Measurements from ENCODE around the gene NAT10.
"Not testable (repeated sequence)": the region's sequence is repeated elsewhere in the genome, so short reads cannot be mapped to it uniquely, and the experiment has no call there.

Gene NAT10

GRCh38 chr11:34168642-34169420 lies 63.4 kb downstream of the NAT10 start:
- no peak for DNase-seq (ENCODE audit: low read depth)

DNA sequence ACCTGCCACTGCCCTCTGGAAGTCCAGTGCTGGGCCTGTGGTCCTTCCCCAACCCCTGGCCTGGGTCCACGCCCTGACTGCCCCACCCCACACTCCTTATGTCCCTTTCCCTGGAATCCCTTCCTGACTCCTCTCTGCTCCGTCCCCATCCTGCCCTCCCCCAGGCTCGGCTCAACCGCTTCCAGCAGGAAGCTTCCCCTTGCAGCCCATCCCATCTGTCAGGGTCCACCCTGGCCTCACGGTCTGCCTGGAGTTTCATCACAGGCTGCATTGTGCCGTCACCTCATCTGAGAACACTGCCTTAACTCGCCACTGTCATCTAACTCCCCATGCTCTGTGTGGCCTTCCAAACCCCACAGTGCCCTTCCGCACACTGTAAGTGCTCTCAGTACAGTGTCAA lies 64.3 kb downstream of the NAT10 start:
- DNase-seq (ENCODE audit: low read depth): no peak

- no peak for DNase-seq (ENCODE audit: low read depth)
These were observed 67.6 kb downstream of the NAT10 start for GRCh38 chr11:34173050-34173449.

DNA sequence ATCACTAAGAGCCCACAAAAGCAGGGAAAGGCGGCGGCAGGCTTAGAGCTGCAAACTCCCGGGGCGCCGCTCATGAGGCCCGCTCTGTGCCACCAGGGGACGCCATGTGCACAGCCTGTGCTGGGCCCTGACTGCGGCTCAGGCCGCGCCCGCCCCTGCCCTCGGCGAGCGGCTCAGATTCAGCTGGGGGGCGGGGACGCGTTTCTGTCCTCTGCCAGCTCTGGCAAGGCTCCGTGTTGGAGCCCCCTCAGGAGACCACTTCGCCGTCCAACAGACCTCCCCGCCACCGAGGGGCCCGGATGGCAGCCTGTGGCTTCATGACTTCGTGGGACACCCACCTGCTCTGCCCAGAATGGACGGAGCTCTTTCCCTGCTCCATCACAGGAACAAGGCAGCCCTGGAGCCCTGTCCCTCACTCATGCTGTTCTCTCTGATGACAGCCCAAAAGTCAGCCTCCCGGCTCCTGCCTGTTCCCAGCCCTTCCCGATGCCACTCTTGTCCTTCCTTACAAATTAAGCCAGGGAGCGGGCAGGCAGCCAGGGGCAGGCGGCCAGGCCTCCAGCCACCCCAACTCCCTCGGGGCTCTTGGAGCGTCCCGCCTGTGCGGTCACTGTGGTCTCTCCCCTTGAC lies 69.1 kb downstream of the NAT10 start:
- DNase-seq (ENCODE audit: low read depth): peak; percentile 28

- DNase-seq (ENCODE audit: low read depth): no peak
These were observed 70.0 kb downstream of the NAT10 start for GRCh38 chr11:34175284-34176019.

DNA sequence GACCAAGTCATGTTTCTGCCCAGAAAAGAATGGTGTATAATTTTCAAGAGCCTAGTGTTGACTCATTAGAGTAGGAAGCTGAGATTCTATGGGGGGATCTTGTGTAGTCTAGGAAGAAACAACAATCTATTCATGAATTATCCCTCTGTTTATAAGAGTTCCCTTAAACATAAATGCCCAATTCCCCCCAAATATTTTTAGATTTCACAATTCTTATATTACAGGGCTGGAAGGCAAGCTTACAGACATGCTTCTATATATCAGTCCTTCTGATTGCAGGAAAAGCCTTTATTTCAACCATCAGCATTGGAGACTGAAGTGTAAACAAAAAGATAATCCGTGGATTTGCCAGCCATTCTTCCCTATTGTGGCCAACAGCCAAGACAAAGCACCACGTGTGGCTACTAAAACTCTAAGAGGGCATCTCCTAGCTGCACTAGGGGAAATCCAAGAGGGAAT lies 71.4 kb downstream of the NAT10 start:
- DNase-seq (ENCODE audit: low read depth): no peak

GRCh38 chr11:34178209-34178821 lies 72.9 kb downstream of the NAT10 start:
- DNase-seq (ENCODE audit: low read depth): no peak

GRCh38 chr11:34179026-34179675 lies 73.7 kb downstream of the NAT10 start:
- DNase-seq (ENCODE audit: low read depth): no peak

GRCh38 chr11:34180040-34180813 lies 74.8 kb downstream of the NAT10 start:
- no peak for DNase-seq (ENCODE audit: low read depth)

GRCh38 chr11:34180814-34181165 lies 75.4 kb downstream of the NAT10 start:
- DNase-seq (ENCODE audit: low read depth): not testable (repeated sequence)

DNA sequence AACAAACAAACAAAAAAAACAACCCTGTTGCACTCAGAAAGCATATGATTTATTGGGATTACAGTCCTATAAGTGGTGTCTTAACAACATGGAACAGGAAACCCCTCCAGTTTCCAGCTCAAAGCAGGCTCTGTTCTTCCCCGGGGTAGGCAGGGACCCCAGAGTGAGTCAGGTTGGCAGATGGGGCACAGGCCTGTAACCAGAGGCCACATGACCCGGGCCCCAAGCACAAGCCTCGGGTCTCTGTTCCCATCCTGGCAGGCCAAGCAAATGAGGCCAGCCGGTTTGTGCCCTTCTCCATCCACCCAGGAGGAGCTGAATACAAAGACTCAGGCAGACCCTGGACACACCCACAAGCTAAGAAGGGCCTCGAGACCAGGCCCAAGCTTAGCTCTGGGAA lies 75.8 kb downstream of the NAT10 start:
- DNase-seq (ENCODE audit: low read depth): no peak

DNA sequence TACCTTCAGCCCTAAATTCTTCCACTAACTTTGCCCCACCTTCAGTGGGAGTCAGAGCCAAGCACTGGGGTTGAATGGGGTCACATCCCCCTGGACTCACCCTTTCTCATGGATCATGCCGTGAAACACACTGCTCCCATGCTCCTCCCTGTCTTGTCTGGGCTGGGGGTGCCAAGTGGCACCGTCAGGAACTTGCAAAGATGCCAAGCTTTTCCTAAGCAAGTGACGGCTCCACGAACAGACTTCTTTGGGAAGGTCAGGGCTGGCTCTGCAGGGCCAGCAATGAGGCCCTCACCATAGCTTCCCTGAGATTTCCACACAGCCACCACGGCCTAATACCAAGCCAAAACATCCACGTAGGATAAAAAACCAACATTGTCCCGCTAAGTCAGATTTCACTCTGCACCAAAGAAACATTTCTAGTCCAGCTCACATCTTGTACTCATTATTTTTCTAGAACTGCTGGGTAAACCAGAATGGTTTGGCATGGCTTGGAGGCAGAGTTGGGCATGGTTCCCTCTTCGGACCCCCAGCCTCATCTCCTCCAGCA lies 76.5 kb downstream of the NAT10 start:
- DNase-seq (ENCODE audit: low read depth): no peak

DNA sequence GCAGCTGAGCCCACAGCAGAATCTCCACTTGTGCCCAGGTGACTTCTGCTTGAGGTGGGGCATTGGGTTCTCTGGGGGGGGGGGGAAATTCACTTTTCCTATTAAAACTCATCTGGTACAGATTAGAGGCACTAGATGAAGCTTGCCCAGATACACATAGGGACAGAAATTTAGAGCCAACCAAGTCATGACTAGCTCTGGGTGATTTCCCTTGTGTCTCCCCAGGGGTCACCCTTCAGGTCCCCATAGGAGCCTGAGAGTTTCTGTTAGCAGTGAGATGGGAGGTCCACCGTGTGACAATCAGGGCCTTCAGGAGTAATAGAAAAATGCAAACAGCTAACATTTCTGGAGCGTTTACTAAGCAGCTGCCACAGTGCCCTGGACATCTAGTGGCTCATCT lies 77.0 kb downstream of the NAT10 start:
- DNase-seq (ENCODE audit: low read depth): no peak

DNA sequence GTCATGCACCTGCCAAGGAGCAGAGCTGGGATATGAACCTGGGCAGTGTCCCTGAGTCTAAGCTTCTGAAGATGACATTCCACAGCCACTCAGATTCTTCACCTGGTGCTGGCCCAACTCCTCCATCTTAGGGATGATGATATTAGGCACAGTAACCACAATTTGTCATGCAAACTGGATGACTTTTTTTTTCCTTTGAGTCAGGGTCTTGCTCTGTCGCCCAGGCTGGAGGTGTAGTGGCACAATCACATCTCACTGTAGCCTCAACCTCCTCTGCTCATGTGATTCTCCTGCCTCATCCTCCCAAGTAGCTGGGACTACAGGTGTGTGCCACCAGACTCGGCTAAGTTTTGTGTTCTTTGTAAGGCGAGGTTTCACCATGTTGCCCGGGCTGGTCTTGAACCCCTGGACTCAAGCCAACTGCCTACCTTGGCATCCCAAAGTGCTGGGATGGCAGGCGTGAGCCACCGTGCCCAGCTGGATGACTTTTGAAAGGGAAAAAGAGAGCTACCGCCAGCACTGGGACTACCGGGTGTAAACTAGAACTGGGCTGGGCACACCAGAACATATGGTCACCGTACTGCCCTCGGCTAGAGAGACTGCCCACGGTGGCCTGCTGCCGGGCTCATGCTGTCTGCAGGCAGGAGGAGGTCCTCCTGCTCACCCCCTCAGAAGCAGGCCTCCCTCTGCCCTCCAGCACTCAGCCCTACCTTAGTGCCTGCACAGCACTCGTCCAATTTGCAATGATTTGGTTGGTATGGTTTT lies 77.7 kb downstream of the NAT10 start:
- no peak for DNase-seq (ENCODE audit: low read depth)

- DNase-seq (ENCODE audit: low read depth): no peak
These were observed 78.5 kb downstream of the NAT10 start for GRCh38 chr11:34183848-34184391.

DNA sequence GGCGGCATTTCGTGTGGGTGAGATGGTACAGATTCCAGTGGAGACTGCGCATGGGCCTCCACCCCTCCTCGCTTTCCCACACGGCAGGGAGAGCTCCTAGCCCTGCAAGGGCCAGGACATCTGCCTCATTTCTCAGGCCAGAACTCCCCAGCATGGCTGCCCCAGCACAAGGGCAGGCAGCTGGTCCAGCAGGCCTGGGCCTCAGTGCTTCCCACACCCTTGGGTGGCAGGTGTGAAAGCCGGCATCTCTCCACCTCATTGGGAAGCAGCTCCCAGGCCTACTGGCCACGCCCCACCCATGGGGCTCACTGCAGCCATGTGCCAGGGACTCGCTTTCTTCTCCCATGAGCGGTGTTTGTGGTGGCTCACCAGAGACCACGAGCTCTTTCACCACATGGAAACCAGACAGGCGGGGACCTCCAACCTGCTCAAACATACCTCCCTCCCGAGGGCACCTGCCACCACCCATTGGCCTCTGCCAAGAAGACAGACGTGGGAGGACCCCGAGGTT lies 79.1 kb downstream of the NAT10 start:
- DNase-seq (ENCODE audit: low read depth): no peak

GRCh38 chr11:34185926-34186841 lies 80.8 kb downstream of the NAT10 start:
- no peak for DNase-seq (ENCODE audit: low read depth)

GRCh38 chr11:34188181-34188580 lies 82.8 kb downstream of the NAT10 start:
- no peak for DNase-seq (ENCODE audit: low read depth)

DNA sequence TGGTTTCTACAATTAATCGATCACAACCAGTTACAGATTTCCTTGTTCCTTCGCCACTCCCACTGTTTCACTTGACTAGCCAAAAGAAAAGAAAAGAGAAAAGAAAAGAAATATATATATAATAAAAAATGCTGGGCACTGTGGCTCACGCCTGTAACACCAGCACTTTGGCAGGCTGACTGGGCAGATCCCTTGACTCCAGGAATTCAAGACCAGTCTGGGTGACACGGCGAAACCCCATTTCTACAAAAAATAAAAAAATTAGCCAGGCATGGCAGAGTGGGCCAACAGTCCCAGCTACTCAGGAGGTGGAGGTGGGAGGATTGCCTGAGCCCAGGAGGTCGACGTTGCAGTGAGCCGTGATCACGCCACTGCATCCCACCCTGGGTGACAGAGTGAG lies 83.8 kb downstream of the NAT10 start:
- DNase-seq (ENCODE audit: low read depth): no peak
